Left renal pelvis (tissue), 4 donors: Measurements from ENCODE around the gene TMEM130. TPM values are rescaled to one million over a fixed set of nuclear protein-coding genes. Genes with fewer than 3 reads are reported as not detected.
"Not testable (repeated sequence)": the region's sequence is repeated elsewhere in the genome, so short reads cannot be mapped to it uniquely, and the experiment has no call there.

Source experiments
- DNase-seq, 4 donors: peaks; one replicate each; pipeline ENCODE4 v3.0.0-alpha.2; 2013; ENCODE audit warnings: low read depth in 4 of 4, low spot score in 3 of 4
- polyA plus RNA-seq, 4 donors: library from polyadenylated mRNA; unstranded; fragments of 120-200 nt; gene quantifications; one replicate each; pipeline ENCODE4 v1.2.1, GENCODE V29; 2013; ENCODE audit not compliant: insufficient read length in 4 of 4

The TMEM130 gene
- polyA plus RNA-seq, 4 donors: 4.1 to 64.2 (median 5.5) TPM

DNA sequence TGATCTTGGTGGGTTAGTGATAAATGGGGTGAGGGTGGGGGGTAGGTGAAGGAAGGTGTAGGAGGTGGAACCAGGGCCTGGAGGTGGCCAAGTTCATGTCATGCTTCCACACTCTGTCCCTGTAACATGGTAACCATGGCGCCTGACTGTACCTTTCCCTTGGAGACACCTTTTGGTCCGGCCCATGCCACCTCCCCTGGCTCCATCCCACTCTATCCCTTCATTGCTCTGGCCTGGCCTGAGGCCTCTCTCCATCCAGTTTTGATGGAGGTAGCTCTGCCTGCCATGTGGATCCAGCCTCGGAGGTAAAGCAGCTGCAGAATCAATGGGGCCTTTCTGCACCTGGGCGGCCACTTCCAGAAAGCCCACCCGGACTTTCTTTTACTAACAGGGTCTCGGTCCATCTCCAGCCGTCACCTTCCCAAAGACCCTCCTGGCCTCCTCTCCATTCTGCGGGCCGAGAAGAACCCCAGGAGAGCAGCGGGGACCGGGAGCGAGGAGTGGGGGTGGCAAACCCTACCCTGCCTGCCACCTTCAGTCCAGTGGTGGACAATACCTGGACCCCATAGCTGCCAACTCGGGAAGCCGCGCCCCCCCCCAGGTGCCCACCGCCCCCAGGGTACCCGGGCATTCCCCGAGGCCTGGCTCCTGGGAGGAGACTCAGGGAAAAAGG, 8.0 kb upstream of the TMEM130 start:
- no peak for DNase-seq

DNA sequence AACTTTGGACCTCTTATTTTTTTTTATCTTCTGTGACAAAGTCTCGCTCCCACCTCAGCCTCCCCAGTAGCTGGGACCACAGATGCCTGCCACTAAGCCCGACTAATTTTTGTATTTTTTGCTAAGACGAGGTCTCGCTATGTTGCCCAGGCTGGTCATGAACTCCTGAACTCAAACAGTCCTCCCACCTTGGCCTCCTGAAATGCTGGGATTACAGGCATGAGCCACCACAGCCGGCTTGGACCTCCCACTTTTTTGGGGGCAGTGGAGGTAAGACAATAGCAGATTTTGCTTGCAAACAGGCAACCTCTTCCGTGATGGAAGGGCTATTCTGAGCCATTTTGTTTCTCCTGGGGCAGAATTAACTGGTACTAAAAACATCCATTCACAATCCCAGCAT, 7.3 kb upstream of the TMEM130 start:
- no peak for DNase-seq

DNA sequence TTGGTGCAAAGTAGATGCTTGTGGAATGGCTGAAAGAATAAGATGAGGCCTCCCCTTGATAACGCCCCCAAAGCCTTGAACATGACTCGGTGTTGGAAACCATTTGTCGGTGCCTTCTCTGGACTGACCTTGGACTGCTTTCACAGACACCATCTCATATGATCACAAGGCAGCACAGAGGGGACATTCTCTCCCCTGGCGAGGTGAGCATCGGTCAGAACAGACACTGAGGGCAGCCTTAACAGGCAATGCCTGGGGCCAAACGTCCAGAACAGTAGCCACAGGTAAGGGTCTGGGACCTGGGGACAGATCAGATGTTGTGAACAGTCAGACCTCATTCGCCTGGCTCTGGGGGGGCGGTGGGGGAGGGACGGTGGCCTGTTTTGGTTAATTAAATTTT, 5.7 kb upstream of the TMEM130 start:
- DNase-seq: no peak

DNA sequence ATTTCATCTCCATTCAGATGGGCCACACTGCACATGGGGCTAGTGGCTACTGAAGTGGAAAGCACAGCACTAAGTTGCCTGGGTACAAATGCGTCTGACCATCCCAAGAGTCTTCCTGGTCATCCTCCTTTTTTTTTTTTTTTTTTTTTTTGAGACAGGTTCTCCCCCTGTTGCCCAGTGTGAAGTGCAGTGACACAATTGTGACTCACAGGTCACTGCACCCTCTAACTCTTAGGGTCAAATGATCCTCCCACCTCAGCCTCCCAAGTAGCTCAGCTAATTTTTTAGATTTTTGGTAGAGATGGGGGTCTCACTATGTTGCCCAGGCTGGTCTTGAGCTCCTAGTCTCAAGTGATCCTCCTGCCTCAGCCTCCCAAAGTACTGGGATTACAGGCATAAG, 5.1 kb upstream of the TMEM130 start:
- DNase-seq: no peak

DNA sequence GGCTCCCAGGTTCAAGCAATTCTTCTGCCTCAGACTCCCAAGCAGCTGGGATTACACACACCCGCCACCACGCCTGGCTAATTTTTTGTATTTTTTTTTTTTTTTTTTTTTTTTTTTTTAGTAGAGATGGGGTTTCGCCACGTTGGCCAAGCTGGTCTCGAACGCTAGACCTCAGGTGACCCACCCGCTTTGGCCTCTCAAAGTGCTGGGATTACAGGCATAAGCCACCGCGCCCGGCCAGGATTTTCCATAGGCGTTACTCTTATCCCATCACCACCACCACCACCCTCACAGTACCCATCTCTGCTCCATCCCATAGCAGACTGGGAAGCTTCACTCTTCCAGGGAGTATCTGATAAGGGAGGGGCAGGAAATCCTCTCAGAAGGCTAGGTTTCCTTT, 3.8 kb upstream of the TMEM130 start:
- DNase-seq: not testable (repeated sequence)

DNA sequence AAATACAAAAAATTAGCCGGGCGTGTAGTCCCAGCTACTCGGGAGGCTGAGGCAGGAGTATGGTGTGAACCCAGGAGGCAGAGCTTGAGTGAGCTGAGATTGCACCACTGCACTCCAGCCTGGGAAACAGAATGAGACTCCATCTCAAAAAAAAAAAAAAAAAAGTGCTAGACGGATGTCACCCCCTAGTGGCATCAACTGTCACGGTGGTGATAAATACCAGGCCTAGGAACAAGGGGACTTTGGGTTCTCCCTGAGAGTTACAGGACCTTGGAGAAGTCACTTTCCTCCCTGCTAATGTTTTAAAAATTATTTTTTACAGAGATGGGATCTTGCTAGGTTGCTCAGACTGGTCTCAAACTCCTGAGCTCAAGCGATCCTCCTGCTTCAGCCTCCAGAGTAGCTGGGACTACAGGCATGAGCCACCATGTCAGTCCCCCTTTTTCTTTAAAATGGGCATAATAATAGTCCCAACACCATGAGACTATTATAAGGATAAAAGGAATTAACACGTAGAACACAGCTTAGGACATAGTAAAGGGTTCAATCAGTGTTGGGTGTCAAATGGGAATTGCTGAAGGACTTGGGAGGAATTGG, 2.6 kb upstream of the TMEM130 start:
- DNase-seq: no peak

DNA sequence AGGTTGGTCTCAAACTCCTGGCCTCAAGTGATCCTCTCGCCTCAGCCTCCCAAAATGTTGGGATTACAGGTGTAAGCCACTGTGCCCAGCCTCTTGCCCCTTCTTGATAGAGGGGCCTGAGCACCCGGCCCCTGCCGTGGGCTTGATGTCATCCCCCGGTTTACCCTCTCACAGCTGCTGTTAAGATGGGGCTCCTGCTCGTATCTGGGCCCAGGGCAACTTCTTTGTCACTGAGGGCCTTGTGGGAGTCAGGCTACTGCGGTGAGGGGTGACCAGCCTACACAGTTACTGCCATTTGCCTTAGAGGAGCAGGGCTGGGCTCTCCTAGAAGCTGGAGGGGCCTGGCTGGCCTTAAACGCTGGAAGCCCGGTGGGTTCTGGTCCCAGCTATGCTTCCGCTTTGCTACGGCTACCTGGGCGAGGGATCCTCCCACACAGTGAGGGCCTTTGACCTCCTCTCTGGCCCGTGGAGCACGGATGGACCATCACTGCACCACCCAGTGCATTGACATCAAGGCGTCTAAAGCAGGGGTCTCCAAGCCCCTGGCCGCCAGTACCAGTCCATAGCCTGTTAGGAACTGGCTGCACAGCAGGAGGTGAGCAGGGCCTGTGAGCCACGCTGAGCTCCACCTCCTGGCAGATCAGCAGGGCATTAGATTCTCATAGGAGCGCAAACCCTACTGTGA, 1.1 kb upstream of the TMEM130 start:
- no peak for DNase-seq

DNA sequence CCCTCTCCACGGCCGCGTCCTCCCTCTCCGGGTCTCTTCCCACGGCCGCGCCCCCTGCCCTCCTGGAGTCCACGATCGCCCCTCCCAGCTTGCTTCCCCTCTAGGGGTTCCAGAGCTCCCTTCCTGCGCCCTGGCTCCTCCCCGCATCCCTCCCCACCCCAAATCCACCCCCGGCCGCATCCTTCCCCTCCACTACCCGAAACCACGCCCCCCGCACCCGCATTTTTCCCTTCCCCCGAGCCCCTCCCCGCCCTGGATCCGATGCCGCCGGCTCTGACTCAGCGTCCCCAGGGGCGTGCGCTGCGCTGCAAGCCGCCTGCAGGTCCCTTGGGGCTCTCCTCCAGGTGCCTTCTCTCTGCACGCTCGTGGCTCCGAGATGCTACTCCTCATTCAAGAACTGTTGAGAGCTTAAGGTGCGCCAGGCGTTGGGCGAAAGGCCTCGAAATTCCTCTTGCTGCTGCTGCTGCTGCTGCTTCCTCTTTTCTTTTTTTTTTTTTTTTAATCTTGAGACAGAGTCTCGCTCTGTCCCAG, 372 bp upstream of the TMEM130 start:
- no peak for DNase-seq

DNA sequence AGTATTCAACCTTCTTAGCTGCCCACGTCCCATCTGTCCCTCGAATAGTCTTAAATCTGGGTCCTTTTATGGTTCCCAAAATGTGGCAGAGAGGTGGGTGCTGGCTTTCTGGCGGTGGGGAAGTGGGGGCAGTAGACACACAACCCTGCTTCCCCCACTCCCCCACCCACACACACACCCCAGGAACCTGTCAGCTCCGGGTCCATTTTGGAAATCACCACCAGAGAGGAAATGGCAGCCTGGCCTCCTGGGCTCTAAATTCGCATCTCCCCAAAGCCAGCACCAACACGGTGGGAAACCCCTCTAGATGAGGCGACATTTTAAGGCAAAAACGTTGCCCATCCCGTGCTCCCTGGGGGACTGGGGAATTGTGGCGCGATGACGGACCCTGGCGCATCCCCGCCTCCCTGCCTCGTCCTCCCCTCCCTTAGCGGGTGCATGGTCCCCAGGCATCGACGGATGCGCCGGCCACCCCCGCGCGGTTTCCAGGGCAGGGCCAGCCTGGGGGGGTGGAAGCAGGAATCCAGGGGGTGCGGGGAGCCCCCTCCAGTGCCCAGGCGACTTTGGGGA, 702 bp downstream of the TMEM130 start:
- DNase-seq: no peak

DNA sequence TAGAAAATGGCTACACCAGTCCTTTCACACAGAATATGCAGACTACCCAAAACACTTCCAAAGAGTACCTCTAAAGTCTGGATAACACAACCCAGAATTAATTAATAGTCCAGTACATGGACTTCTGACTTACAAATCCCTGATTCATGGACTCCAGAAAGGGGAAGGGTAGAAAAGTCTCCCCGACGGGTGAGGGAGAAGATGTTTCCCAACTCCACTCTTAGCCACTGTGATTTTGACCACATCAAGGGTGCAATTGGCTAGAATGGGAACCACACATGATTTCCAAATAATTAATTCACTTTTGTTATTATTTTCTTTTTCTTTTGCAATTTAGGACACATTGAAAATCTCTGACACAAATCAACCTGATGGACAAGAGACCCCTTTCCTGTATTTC, 1.4 kb downstream of the TMEM130 start:
- DNase-seq: no peak

DNA sequence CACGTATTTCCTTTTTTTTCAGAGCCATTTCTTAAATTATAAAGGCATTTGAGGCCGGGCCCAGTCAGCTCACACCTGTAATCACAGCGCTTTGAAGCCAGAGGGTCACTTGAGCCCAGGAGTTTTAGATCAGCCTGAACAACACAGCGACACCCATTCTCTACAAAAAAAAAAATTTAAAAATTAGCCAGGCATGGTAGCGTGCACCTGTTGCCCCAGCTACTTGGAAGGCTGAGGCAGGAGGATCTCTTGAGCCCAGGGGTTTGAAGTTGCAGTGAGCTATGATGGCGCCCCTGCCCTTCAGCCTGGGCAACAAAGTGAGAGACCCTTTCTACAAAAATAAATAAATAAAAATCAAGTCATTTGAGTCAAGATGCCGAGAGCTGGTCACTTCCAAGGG, 3.0 kb downstream of the TMEM130 start:
- DNase-seq: no peak

DNA sequence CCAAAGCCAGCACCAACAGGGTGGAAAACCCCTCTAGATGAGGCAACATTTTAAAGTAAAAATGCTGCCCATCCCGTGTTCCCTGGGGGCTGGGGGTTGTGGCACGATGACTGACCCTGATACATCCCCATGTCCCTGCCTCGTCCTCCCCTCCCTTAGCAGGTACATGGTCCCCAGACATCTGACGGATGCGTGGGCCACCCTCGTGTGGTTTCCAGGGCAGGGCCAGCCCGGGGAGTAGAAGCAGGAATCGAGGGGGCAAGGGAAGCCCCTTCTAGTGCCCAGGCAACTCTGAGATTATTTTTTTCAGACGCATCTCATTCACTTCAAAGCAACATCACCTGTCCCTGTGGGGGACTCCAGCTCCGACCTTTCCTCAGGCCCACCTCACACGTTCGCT, 3.5 kb downstream of the TMEM130 start:
- no peak for DNase-seq

DNA sequence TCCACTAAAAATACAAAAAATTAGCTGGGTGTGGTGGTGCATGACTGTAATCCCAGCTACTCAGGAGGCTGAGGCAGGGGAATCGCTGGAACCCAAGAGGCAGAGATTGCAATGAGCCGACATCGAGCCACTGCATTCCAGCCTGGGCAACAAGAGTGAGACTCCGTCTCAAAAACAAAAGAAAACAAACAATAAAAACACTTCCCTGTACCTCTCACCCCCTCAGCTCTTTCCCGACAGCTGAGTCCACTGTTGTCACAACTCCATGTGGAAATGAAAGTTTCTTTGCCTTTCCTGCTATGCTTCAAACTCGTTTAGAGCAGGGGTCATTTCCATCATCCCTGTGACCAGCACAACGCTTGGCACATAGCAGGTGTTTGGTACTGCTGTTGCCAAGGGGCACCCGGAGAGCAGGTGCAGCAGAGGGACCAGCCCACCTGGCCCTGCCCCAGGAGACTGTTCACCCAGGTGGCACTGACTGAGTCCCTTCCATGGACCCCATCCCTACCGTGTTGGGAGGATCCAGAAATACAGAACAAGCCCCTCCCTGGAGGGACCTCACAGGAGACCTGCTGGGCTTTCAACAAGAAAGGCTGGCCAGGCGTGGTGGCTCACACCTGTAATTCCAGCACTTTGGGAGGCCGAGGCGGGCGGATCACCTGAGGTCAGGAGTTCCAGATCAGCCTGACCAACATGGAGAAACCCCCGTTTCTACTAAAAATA, 4.9 kb downstream of the TMEM130 start:
- DNase-seq: no peak

DNA sequence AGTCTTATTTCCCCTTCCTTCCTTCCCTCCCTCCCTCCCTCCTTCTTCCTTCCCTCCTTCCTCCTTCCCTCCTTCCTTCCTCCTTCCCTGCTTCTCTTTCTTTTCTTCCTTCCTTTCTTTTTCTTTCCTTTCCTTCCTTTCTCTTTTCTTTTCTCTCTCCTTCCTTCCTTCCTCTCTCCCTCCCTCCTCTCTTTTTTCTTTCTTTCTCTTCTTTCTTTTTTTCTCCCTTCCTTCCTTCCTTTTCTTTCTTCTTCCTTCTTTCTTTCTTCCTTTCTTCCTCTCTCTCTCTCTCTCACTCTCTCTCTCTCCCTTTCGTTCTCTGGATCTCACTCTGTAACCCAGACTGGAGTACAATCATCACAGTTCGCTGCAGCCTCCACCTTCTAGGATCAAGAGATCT, 6.2 kb downstream of the TMEM130 start:
- no peak for DNase-seq

DNA sequence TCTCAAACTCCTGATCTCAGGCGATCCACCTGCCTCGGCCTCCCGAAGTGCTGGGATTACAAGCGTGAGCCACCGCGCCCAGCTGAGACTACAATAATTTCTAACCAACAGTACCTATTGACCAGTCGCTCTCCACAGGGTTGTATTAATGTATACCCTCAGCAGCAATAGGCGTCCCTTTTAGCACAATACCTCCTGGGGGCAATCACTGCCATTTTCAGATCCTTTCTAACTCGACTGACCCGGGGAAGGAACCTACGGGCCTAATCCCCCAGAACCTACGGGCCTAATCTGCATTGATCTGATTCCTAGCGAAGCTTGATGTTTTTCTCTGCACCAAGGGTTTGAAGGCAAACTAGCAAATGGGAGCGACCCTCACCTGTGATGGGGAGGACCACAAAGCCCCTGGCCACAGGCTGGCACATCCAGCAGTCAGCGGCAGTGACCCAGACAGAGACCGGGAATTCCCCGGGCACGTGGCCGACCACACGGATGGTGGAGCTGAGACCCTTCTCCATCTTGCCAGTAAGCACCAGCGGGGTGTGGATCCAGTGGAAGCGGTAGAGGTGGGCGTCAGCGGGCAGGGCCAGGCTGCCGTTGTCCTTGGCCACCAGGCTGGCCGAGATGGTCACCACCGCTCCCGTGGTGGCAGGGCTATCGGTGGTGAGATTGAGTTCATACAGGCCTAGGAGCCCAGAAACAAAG, 6.9 kb downstream of the TMEM130 start:
- DNase-seq: no peak

DNA sequence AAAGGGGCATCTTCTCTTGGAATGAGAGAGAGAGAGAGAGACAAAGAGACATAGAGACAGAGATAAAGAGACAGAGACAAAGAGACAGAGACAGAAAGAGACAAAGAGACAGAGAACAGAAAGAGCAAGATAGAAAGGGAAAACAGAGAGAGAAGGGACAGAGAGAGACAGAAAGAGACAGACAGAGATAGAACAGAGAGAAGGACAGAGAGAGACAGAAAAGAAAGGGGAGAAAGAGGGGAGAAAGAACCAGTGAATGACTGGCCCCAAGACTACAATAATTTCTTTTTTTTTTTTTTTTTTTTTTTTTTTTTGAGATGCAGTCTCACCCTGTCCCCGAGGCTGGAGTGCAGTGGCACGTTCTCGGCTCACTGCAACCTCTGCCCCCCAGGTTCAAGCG, 7.6 kb downstream of the TMEM130 start:
- no peak for DNase-seq

DNA sequence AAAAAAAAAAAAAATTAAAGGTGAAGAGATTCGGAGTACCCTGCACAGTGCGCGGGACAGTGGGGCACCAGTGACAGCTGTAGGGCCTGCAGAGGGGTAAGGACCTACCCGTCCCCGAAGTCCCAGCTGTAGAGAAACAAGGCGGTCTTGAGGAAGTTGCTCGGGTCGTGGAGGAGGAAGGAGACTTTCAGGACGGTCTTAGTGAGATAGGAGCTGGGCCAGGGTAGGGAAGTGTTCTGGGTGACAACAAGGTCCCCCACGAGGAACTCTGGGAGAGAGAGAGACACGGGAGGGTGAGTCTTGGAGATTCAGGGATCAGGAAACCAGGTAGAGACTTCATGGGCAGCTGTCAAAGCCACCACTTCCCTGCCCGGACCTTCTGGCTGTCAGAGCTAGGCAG, 9.7 kb downstream of the TMEM130 start:
- DNase-seq: no peak

DNA sequence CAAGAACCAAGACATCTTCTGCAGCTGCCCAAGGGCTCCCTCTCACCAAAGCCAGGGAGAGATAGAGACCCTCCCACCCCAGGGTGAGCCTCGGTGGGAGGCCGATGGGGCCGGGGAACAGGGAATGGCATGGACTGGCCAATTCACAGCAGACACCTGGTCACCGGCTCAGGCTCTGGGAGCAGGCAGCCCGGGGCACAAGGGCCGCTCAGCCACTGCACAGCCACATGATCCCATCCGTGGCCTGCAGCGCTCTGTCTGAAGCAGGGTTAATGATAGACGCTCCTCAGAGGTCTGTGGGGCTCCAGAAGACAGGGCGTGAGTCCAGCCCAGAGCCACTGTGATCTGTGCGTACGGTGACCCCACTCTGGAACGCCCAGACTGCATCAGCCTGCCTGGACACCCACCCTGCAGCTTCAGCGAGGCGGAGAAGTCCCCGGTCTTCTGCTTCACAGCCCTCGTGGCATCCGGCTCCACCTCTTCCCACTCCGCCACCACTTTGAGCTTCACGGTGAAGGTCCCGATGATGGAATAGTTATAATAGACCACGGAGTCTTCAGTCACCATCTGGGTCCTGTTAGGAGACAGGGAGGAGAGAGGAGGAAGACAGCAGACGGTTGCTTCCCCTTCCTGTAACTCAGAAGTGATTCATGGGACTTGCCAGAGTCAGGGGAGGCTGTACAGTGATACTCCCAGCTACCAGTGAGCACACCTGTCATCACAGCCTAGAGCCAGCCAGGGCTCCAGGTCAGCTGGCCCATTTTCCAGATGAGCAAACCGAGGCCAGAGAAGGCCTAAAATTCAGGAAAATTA, 14.0 kb downstream of the TMEM130 start:
- no peak for DNase-seq

DNA sequence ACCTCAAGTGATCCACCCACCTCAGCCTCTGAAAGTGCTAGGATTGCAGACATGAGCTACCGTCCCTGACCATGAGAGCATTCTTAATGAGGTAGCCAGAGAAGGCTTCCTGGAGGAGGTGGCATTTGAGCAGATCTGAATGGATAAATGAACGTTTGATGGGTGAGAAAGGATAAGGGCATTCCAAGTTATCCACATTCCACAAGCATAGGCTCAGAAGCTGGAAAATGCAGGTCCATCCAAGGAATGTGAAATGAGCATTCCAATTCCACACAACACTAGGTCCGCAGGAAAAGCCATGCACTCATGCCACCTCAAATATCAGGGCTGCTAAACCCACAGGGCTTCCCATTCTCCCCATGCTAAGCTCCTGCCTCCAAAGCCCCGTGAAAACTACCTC, 17.0 kb downstream of the TMEM130 start:
- DNase-seq: no peak

DNA sequence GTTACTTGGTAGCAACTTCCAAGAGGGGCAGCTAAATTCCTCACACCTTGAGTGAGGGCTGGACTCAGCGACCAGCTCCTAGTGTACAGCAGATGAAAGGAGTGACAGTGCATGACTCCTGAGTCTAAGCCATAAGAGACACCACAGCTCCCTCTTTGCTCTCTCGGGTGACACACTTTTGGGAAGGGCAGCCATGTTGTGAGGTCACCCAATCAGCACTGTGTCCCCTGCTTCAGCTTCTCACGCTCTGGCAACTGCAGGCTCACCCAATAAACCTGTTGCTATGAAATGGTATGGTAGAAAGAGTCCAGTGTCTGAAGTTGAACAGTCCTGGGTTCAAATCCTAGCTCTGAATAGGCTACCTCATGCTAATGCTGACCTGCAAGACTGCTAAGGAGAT, 20.9 kb downstream of the TMEM130 start:
- no peak for DNase-seq
